ENCODE data around the gene MORC4.

GRCh38 chrX:107029752-107030151 is 29.7 kb upstream of the MORC4 start:
- TF ChIP-seq CTCF (conservative IDR thresholded peaks at IDR 0.05; ENCODE audit: low read depth, low read length), result no peak
- TF ChIP-seq EZH2phosphoT487 (IDR thresholded peaks at IDR 0.05; ENCODE audit: borderline replicate concordance, low read length), result no peak
